GM23338 (cell line): Measurements from ENCODE around the gene ENTR1. TPM values are rescaled to one million over a fixed set of nuclear protein-coding genes. Genes with fewer than 3 reads are reported as not detected.

Source experiments
- ATAC-seq: fragments of 200-7000 bp; cut with Tn5 transposase; 3 replicates; pipeline ENCODE4 v1.9.1; 2020
- DNase-seq: peaks from one replicate; pipeline ENCODE4 v3.0.0-alpha.2; 2015; ENCODE audit warnings: low spot score
- H2AFZ ChIP-seq: fragments of 200-600 bp; sonication (generic); 2 replicates; pipeline ENCODE4 v1.8.0; 2016; ENCODE audit warnings: antibody characterized with exemption, mild to moderate bottlenecking, moderate library complexity
- H3F3A ChIP-seq: fragments of 200-600 bp; sonication (generic); replicated peaks from 2 replicates; pipeline ENCODE4 v1.8.0; 2017; ENCODE audit warnings: antibody characterized with exemption, mixed run types, low read depth
- H3K27ac ChIP-seq: fragments of 200-600 bp; sonication (generic); 2 replicates; pipeline ENCODE4 v1.6.1; 2016; ENCODE audit warnings: low read depth
- H3K27me3 ChIP-seq: fragments of 200-600 bp; sonication (generic); 2 replicates; pipeline ENCODE4 v1.8.0; 2016; ENCODE audit warnings: mild to moderate bottlenecking, mixed run types, moderate library complexity; ENCODE audit not compliant: insufficient read depth
- H3K36me3 ChIP-seq: fragments of 200-600 bp; sonication (generic); 2 replicates; pipeline ENCODE4 v1.8.0; 2016; ENCODE audit warnings: mild to moderate bottlenecking; ENCODE audit not compliant: insufficient read depth
- H3K4me1 ChIP-seq: fragments of 200-600 bp; sonication (generic); 2 replicates; pipeline ENCODE4 v1.8.0; 2016; ENCODE audit warnings: mild to moderate bottlenecking, moderate library complexity; ENCODE audit not compliant: insufficient read depth
- H3K4me2 ChIP-seq: fragments of 200-600 bp; sonication (generic); 2 replicates; pipeline ENCODE4 v1.7.1; 2017; ENCODE audit warnings: mixed run types
- H3K4me3 ChIP-seq: fragments of 200-600 bp; sonication (generic); 2 replicates; pipeline ENCODE4 v1.6.1; 2016; ENCODE audit warnings: mixed run types
- H3K79me2 ChIP-seq: fragments of 200-600 bp; sonication (generic); replicated peaks from 2 replicates; pipeline ENCODE4 v1.8.0; 2017; ENCODE audit warnings: mild to moderate bottlenecking; ENCODE audit not compliant: insufficient read depth
- H3K9me2 ChIP-seq: fragments of 200-600 bp; sonication (generic); 2 replicates; pipeline ENCODE4 v1.8.0; 2017; ENCODE audit not compliant: insufficient read depth
- H4K20me1 ChIP-seq: fragments of 200-600 bp; sonication (generic); replicated peaks from 2 replicates; pipeline ENCODE4 v1.8.0; 2017; ENCODE audit warnings: mild to moderate bottlenecking; ENCODE audit not compliant: insufficient read depth
- H3K27ac Mint-ChIP-seq: 2 replicates; pipeline ENCODE4 v1.8.0; 2020; ENCODE audit warnings: inconsistent platforms, mild to moderate bottlenecking, moderate library complexity, mixed read lengths
- H3K27me3 Mint-ChIP-seq: 3 replicates; pipeline ENCODE4 v1.8.0; 2022; ENCODE audit warnings: low read depth, mild to moderate bottlenecking, moderate library complexity, mixed read lengths, inconsistent platforms; ENCODE audit not compliant: insufficient read depth, poor library complexity
- H3K36me3 Mint-ChIP-seq: 3 replicates; pipeline ENCODE4 v1.8.0; 2021; ENCODE audit warnings: low read depth, mild to moderate bottlenecking, inconsistent platforms, moderate library complexity, mixed read lengths
- H3K4me1 Mint-ChIP-seq: 3 replicates; pipeline ENCODE4 v1.8.0; 2020; ENCODE audit warnings: mild to moderate bottlenecking, inconsistent platforms, mixed read lengths
- H3K4me3 Mint-ChIP-seq: 3 replicates; pipeline ENCODE4 v1.8.0; 2021; ENCODE audit warnings: moderate library complexity, mild to moderate bottlenecking, inconsistent platforms, mixed read lengths
- H3K9me3 Mint-ChIP-seq: 3 replicates; pipeline ENCODE4 v1.8.0; 2020; ENCODE audit warnings: moderate library complexity, mild to moderate bottlenecking, inconsistent platforms, mixed read lengths
- CREB1 ChIP-seq: fragments of 250-450 bp; sonication (Bioruptor Pico); IDR thresholded peaks from 2 replicates; pipeline ENCODE4 v1.5.0; 2020; ENCODE audit warnings: low read depth, mild to moderate bottlenecking, moderate library complexity
- EZH2 ChIP-seq: fragments of 200-600 bp; sonication (generic); IDR thresholded peaks from one replicate; pipeline ENCODE4 v1.8.0; 2017; ENCODE audit warnings: antibody characterized with exemption, mild to moderate bottlenecking, low read depth; ENCODE audit not compliant: unreplicated experiment
- EZH2phosphoT487 ChIP-seq: fragments of 200-600 bp; sonication (generic); IDR thresholded peaks from one replicate; pipeline ENCODE4 v1.8.1; 2018; ENCODE audit warnings: antibody characterized with exemption; ENCODE audit not compliant: unreplicated experiment
- JUNB ChIP-seq: IDR thresholded peaks from one replicate; pipeline ENCODE4 v1.6.1; 2016; ENCODE audit warnings: antibody characterized with exemption; ENCODE audit not compliant: unreplicated experiment
- POLR2AphosphoS5 ChIP-seq: IDR thresholded peaks from 2 replicates; pipeline ENCODE4 v1.6.1; 2016; ENCODE audit warnings: antibody characterized with exemption, low read depth
- STAT1 ChIP-seq: IDR thresholded peaks from one replicate; pipeline ENCODE4 v1.6.1; 2016; ENCODE audit warnings: antibody characterized with exemption; ENCODE audit not compliant: unreplicated experiment
- ZNF114 ChIP-seq: fragments of 250-450 bp; sonication (Bioruptor Pico); IDR thresholded peaks from 2 replicates; pipeline ENCODE4 v1.5.0; 2020; ENCODE audit warnings: mild to moderate bottlenecking, moderate library complexity
- polyA plus RNA-seq: library from polyadenylated mRNA; unstranded; fragments of >200 nt; fragmentation: Nextera tagmentation; extraction: Ambion mirVana; gene quantifications from 2 replicates; pipeline ENCODE4 v1.2.1, GENCODE V29; 2016
- total RNA-seq: library from RNA; depleted of rRNA; stranded (reverse); fragments of >200 nt; shearing (Covaris generic); gene quantifications from 2 replicates; pipeline ENCODE4 v1.2.3, GENCODE V29; 2014
- TF ChIP-seq, protein P1 (sequence below), 2 experiments: fragments of 200-600 bp in 1 of 2; sonication (generic) in 1 of 2; conservative IDR thresholded peaks; 2 replicates each; pipeline versions ENCODE4 v1.5.1 to v1.6.1; 2016 to 2017; ENCODE audit warnings: antibody characterized with exemption in 2 of 2, low read depth in 2 of 2, mild to moderate bottlenecking in 2 of 2, moderate library complexity in 1 of 2
- TF ChIP-seq, protein P2 (sequence below): IDR thresholded peaks from one replicate; pipeline ENCODE4 v1.6.1; 2018; ENCODE audit warnings: antibody characterized with exemption; ENCODE audit not compliant: unreplicated experiment
- TF ChIP-seq, protein P3 (sequence below): IDR thresholded peaks from 2 replicates; pipeline ENCODE4 v1.6.1; 2016; ENCODE audit warnings: antibody characterized with exemption

Gene ENTR1
- total and polyA plus RNA-seq, 2 experiments from 2014 or later, result 25.6 to 91.9 TPM

DNA sequence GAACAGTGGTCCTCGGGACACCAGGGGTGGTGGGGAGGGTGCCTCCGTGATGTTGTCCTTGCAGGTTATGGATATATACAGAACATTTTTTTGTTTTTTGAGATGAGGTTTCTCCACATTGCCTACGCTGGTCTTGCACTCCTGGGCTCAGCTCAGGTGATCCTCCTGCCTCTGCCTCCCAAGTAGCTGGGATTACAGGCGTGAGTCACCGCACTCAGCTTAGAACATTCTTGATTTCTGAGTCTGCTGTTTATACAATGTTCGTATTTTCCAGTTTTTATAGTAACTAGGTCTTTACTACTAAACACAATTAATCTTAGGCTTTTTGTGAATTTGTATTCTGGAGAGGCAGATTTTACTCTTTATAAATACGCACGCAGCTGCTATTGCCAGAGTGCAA is 6.0 kb upstream of the ENTR1 start (continued):
- TF ChIP-seq, protein P1, sequence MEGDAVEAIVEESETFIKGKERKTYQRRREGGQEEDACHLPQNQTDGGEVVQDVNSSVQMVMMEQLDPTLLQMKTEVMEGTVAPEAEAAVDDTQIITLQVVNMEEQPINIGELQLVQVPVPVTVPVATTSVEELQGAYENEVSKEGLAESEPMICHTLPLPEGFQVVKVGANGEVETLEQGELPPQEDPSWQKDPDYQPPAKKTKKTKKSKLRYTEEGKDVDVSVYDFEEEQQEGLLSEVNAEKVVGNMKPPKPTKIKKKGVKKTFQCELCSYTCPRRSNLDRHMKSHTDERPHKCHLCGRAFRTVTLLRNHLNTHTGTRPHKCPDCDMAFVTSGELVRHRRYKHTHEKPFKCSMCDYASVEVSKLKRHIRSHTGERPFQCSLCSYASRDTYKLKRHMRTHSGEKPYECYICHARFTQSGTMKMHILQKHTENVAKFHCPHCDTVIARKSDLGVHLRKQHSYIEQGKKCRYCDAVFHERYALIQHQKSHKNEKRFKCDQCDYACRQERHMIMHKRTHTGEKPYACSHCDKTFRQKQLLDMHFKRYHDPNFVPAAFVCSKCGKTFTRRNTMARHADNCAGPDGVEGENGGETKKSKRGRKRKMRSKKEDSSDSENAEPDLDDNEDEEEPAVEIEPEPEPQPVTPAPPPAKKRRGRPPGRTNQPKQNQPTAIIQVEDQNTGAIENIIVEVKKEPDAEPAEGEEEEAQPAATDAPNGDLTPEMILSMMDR (conservative IDR thresholded peaks at IDR 0.05; ENCODE audit: low read depth in 2 of 2), result no peak
- TF ChIP-seq JUNB, result no peak

GRCh38 chr9:136412962-136413361 is 2.5 kb upstream of the ENTR1 start:
- no peaks in the 10 kb centered on the region for H3K9me3 Mint-ChIP-seq
- Histone ChIP-seq H3K27ac (no peak overlapping the region), H2AFZ (no peak overlapping the region), H3K9me2 (no peaks in the 10 kb centered on the region), H3F3A (peaks cover 15% of the 10 kb centered on the region; the same call in 1 of the 2 replicates), H3K36me3 (peaks cover 25% of the 10 kb centered on the region), H3K27me3 (no peaks in the 10 kb centered on the region), H3K79me2 (peaks cover 61% of the 10 kb centered on the region), H3K4me2 (no peak overlapping the region), H3K4me3 (no peak overlapping the region), H4K20me1 (peaks cover 19% of the 10 kb centered on the region), H3K4me1 (peaks cover 17% of the 10 kb centered on the region; the same call in 1 of the 2 replicates)
- peaks cover 70% of the 10 kb centered on the region for H3K36me3 Mint-ChIP-seq
- H3K4me3 Mint-ChIP-seq, result no peak overlapping the region
- no peak for DNase-seq
- ATAC-seq, result no peak
- H3K27ac Mint-ChIP-seq, result no peak overlapping the region; the same call in 1 of the 2 replicates
- H3K4me1 Mint-ChIP-seq, result peaks cover 20% of the 10 kb centered on the region
- peaks cover 26% of the 10 kb centered on the region for H3K27me3 Mint-ChIP-seq
- TF ChIP-seq, protein P1 (conservative IDR thresholded peaks at IDR 0.05; ENCODE audit: low read depth in 2 of 2), result no peak
- TF ChIP-seq CREB1 (CRISPR knock-in tag) (no peak), STAT1 (no peak), ZNF114 (CRISPR knock-in tag) (no peak), EZH2 (no peak), EZH2phosphoT487 (no peak), POLR2AphosphoS5 (no peak)
- TF ChIP-seq, protein P2, sequence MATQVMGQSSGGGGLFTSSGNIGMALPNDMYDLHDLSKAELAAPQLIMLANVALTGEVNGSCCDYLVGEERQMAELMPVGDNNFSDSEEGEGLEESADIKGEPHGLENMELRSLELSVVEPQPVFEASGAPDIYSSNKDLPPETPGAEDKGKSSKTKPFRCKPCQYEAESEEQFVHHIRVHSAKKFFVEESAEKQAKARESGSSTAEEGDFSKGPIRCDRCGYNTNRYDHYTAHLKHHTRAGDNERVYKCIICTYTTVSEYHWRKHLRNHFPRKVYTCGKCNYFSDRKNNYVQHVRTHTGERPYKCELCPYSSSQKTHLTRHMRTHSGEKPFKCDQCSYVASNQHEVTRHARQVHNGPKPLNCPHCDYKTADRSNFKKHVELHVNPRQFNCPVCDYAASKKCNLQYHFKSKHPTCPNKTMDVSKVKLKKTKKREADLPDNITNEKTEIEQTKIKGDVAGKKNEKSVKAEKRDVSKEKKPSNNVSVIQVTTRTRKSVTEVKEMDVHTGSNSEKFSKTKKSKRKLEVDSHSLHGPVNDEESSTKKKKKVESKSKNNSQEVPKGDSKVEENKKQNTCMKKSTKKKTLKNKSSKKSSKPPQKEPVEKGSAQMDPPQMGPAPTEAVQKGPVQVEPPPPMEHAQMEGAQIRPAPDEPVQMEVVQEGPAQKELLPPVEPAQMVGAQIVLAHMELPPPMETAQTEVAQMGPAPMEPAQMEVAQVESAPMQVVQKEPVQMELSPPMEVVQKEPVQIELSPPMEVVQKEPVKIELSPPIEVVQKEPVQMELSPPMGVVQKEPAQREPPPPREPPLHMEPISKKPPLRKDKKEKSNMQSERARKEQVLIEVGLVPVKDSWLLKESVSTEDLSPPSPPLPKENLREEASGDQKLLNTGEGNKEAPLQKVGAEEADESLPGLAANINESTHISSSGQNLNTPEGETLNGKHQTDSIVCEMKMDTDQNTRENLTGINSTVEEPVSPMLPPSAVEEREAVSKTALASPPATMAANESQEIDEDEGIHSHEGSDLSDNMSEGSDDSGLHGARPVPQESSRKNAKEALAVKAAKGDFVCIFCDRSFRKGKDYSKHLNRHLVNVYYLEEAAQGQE, result no peak
- TF ChIP-seq, protein P3, sequence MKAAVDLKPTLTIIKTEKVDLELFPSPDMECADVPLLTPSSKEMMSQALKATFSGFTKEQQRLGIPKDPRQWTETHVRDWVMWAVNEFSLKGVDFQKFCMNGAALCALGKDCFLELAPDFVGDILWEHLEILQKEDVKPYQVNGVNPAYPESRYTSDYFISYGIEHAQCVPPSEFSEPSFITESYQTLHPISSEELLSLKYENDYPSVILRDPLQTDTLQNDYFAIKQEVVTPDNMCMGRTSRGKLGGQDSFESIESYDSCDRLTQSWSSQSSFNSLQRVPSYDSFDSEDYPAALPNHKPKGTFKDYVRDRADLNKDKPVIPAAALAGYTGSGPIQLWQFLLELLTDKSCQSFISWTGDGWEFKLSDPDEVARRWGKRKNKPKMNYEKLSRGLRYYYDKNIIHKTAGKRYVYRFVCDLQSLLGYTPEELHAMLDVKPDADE, result no peak
